Activated naive CD4-positive, alpha-beta T cell treated with anti-CD3 and anti-CD28 coated beads for 36 hours (primary cell): ENCODE data around the gene SPART. TPM values are rescaled to one million over a fixed set of nuclear protein-coding genes. Genes with fewer than 3 reads are reported as not detected.

Source experiments
- CTCF ChIA-PET: fragments of 350-600 bp; sonication (Branson Sonifier 250); formaldehyde crosslinking; loops from one replicate; lab custom pipeline; 2021; ENCODE audit warnings: antibody characterized with exemption; lab: Charles Lee
- DNase-seq: peaks from one replicate; pipeline ENCODE4 v3.0.0-alpha.2; 2020
- H3K27ac Mint-ChIP-seq: one replicate; pipeline ENCODE4 v1.8.0; 2021; ENCODE audit warnings: mild to moderate bottlenecking, mixed read lengths
- H3K27me3 Mint-ChIP-seq: one replicate; pipeline ENCODE4 v1.8.0; 2021; ENCODE audit warnings: low read depth, mixed read lengths
- H3K36me3 Mint-ChIP-seq: one replicate; pipeline ENCODE4 v1.8.0; 2021; ENCODE audit warnings: low read depth, mixed read lengths
- H3K4me1 Mint-ChIP-seq: one replicate; pipeline ENCODE4 v1.8.0; 2021; ENCODE audit warnings: low read depth, mixed read lengths
- H3K4me3 Mint-ChIP-seq: one replicate; pipeline ENCODE4 v1.8.0; 2021; ENCODE audit warnings: mild to moderate bottlenecking, moderate library complexity, mixed read lengths
- H3K9me3 Mint-ChIP-seq: one replicate; pipeline ENCODE4 v1.8.0; 2021; ENCODE audit warnings: mixed read lengths
- intact Hi-C: fragments of 100-400 bp; cut with micrococcal nuclease; formaldehyde crosslinking; loops from one replicate; pipeline ENCODE4 v1.15.1; 2023
- total RNA-seq, 2 experiments: library from RNA; stranded (reverse); gene quantifications; one replicate each; pipeline ENCODE4 v1.2.3, GENCODE V29; 2021

The SPART gene, protein sequence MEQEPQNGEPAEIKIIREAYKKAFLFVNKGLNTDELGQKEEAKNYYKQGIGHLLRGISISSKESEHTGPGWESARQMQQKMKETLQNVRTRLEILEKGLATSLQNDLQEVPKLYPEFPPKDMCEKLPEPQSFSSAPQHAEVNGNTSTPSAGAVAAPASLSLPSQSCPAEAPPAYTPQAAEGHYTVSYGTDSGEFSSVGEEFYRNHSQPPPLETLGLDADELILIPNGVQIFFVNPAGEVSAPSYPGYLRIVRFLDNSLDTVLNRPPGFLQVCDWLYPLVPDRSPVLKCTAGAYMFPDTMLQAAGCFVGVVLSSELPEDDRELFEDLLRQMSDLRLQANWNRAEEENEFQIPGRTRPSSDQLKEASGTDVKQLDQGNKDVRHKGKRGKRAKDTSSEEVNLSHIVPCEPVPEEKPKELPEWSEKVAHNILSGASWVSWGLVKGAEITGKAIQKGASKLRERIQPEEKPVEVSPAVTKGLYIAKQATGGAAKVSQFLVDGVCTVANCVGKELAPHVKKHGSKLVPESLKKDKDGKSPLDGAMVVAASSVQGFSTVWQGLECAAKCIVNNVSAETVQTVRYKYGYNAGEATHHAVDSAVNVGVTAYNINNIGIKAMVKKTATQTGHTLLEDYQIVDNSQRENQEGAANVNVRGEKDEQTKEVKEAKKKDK
- 10 to 100 TPM; 12.5 to 17.0 TPM for total RNA-seq

DNA sequence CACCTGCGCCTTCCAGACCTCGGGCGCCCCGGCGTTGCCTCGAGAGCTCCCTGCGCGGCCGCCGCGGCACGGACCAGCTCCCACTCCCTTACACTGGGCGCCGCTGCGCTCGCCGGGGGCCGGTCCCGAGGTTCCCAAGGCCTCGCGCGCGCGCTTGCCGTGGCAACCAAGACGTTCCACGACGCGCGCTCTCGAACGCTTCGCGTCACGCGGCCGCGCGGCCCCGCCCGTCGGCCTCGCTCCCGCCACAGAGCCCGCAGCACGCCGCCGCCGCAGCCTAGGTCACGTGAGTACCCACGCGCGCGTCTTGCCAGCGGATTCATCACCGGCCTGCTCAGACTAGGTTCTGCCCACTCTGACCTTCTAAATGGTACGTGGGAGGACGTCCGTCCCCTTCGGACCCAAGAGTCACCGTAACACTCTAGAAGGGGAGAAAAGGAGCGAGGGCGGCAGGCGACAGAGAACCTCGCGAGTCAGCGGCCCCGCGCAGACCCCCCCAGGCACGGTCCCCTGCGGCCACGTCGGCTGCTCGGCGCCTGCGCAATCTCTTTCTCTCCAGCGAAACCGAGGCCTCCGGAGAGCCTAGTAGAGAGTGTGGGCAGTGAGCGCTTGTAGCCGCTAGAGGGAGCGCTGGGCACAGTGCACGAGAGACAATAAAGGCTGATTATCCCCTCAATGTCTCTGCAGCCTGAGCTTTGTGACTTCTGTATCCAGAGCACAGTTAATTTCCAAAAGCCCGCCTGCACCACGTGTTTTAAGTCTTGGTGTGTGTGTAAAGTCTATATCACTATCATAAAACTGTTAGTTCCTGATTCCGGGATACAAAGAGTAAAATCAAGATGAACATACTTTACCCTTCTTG, at the start of gene SPART:
Gene SPART (minus strand): TSS at position 173 of the 862 bp plus-strand sequence. CDS start 10,564 bp downstream, outside the sequence.
- H3K4me1 Mint-ChIP-seq: peaks cover 26% of the 10 kb centered on the region

GRCh38 chr13:36395280-36395679, 49.1 kb upstream of the SPART start:
- Mint-ChIP-seq H3K4me1 (no peaks in the 10 kb centered on the region), H3K4me3 (no peak overlapping the region), H3K27ac (no peak overlapping the region), H3K27me3 (peaks cover 14% of the 10 kb centered on the region), H3K9me3 (no peaks in the 10 kb centered on the region), H3K36me3 (no peaks in the 10 kb centered on the region)
- intact Hi-C loops: loop anchor here (1.0 kb wide), 2 partner anchors 49 to 112 kb away; partner anchors contain the start of gene SPART
- no peak for DNase-seq
- CTCF ChIA-PET: interaction anchor here (0.7 to 1.4 kb wide), 3 partner anchors 16 to 112 kb away, joined by 3 to 6 read pairs (median 6); no protein-coding TSS in a partner anchor

More for the DNA sequence above, at the start of gene SPART:
- Mint-ChIP-seq H3K9me3 (no peaks in the 10 kb centered on the region), H3K27me3 (no peaks in the 10 kb centered on the region), H3K36me3 (peaks cover 1% of the 10 kb centered on the region), H3K4me3 (peak within 1 kb of the TSS; percentile 86), H3K27ac (peak within 1 kb of the TSS; percentile 90)
- CTCF ChIA-PET: interaction anchor here (0.6 to 3.4 kb wide), 19 partner anchors 12 to 510 kb away, joined by 3 to 17 read pairs (median 3); partner anchors contain the start of gene CCDC169
- intact Hi-C loops: loop anchor here (1.0 to 5.0 kb wide), 9 partner anchors 36 to 713 kb away; partner anchors contain the start of genes EXOSC8, RFXAP and SUPT20H
- peak; percentile 93 for DNase-seq

GRCh38 chr13:36385489-36385888, 39.3 kb upstream of the SPART start:
- Mint-ChIP-seq H3K9me3 (no peaks in the 10 kb centered on the region), H3K4me1 (no peaks in the 10 kb centered on the region), H3K36me3 (no peaks in the 10 kb centered on the region), H3K27ac (no peak overlapping the region), H3K27me3 (peaks cover 18% of the 10 kb centered on the region), H3K4me3 (no peak overlapping the region)
- DNase-seq: no peak
- CTCF ChIA-PET: no interaction called here
- intact Hi-C loops: no loop called here

GRCh38 chr13:36382030-36382429, 35.8 kb upstream of the SPART start:
- CTCF ChIA-PET: interaction anchor here (1.0 kb wide), 1 partner anchor 35 kb away, joined by 4 read pairs; no protein-coding TSS in a partner anchor
- intact Hi-C loops: loop anchor here (2.0 kb wide), 1 partner anchor 35 kb away; the partner anchor contains the start of gene SPART

DNA sequence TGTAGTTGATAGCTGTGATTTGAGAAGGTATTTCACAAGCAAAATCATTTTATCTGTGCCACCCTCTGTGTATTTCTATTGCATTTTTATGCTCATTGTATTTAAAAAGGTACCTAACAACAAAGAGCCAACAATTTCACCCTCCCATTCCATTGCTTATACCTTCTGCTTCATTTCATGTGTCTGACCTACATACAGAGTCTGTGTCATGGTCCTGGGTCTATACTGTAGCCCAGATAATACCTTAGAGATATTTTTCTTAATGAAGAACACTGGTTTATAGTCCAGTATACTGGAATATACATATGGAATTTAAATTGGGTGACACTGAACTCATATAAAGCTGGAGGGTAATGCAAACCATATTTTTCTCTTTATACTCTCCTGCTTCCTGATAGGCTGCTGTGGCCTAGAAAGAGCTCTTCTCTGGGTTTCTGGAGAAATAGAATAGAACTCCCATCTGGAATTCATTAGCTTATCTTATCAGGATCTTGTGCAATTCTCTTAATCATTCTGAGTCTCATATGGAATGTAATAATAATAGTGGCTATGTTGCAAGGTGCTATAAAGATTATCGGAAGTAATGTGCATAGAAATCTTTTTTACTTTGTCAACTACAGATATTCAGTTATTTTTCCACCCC, 31.8 kb upstream of the SPART start:
- Mint-ChIP-seq H3K4me1 (no peaks in the 10 kb centered on the region), H3K4me3 (no peak overlapping the region), H3K27me3 (peaks cover 3% of the 10 kb centered on the region), H3K36me3 (no peaks in the 10 kb centered on the region), H3K9me3 (no peaks in the 10 kb centered on the region), H3K27ac (no peak overlapping the region)
- no peak for DNase-seq
- intact Hi-C loops: no loop called here
- CTCF ChIA-PET: interaction anchor here (0.7 to 1.5 kb wide), 3 partner anchors 14 to 95 kb away, joined by 3 to 4 read pairs (median 3); partner anchors contain the start of gene SPART

More at GRCh38 chr13:36382030-36382429, 35.8 kb upstream of the SPART start:
- no peak overlapping the region for H3K27ac Mint-ChIP-seq
- H3K27me3 Mint-ChIP-seq: peaks cover 13% of the 10 kb centered on the region
- H3K36me3 Mint-ChIP-seq: no peaks in the 10 kb centered on the region
- no peaks in the 10 kb centered on the region for H3K4me1 Mint-ChIP-seq
- no peaks in the 10 kb centered on the region for H3K9me3 Mint-ChIP-seq
- H3K4me3 Mint-ChIP-seq: no peak overlapping the region
- no peak for DNase-seq

GRCh38 chr13:36374063-36374462, 27.9 kb upstream of the SPART start:
- Mint-ChIP-seq H3K4me1 (no peaks in the 10 kb centered on the region), H3K27me3 (no peaks in the 10 kb centered on the region), H3K9me3 (no peaks in the 10 kb centered on the region), H3K36me3 (no peaks in the 10 kb centered on the region), H3K27ac (no peak overlapping the region), H3K4me3 (no peak overlapping the region)
- no peak for DNase-seq
- intact Hi-C loops: no loop called here
- CTCF ChIA-PET: no interaction called here

GRCh38 chr13:36371185-36371584, 25.0 kb upstream of the SPART start:
- H3K9me3 Mint-ChIP-seq: no peaks in the 10 kb centered on the region
- H3K4me1 Mint-ChIP-seq: no peaks in the 10 kb centered on the region
- no peaks in the 10 kb centered on the region for H3K27me3 Mint-ChIP-seq
- no peak overlapping the region for H3K4me3 Mint-ChIP-seq
- H3K36me3 Mint-ChIP-seq: no peaks in the 10 kb centered on the region
- CTCF ChIA-PET: no interaction called here
- intact Hi-C loops: no loop called here
- no peak overlapping the region for H3K27ac Mint-ChIP-seq
- DNase-seq: no peak

DNA sequence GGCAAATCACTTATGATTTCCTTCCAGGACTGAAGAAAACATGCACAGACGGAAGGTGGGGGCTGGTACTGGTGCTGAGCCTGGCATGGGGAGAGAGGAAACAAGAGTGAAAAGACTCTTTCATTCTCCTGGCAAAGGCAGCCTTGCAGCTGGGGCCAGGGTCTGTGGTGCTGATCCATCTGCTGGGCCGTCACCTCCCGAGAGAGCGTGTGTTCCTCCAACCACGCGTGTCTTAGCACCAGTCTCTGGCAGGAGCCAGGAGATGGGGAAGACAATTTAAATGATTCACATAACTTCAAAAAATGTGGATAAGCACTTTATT, 23.9 kb upstream of the SPART start:
- no peaks in the 10 kb centered on the region for H3K9me3 Mint-ChIP-seq
- no peak overlapping the region for H3K27ac Mint-ChIP-seq
- DNase-seq: no peak
- intact Hi-C loops: no loop called here
- CTCF ChIA-PET: no interaction called here
- H3K27me3 Mint-ChIP-seq: no peaks in the 10 kb centered on the region
- no peaks in the 10 kb centered on the region for H3K36me3 Mint-ChIP-seq
- no peaks in the 10 kb centered on the region for H3K4me1 Mint-ChIP-seq
- no peak overlapping the region for H3K4me3 Mint-ChIP-seq

DNA sequence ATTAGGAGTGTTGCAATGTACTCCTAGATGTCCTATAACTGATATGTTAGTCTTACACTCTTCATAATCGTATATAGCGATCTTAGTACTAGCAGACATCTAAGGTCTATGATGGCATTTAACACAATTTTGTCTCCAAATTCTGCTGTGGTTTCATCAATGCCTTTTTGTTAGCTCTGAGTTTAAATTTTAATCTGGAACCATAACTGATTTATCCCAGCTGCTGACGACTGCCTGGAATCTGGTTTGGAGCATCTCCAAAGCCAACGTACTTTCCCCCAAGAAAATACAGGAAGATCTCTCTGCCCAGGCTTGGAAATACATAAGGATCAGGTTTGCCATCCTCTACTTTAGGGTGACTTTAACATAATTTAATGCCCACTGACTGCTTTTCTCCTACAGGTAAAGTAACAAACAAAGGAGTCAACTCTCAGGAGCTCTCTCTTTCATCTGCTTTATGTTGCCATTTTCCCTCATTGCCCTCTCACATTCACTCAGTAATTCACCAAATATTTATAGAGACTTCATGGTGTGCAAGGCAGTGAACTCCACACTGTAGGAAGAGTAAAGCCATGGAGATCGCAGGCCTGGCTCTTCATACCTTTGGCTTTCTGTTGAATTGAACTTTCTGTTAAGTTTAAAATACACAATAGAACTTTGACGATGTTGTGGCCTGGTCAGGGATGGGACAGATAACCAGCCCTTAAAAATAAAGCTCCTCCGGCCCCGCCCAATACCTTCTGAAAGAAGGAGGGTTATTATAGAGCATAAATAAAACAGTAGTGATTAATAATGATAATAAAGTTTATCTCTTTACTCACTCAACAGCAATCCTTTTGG, 23.3 kb upstream of the SPART start:
- Mint-ChIP-seq H3K27ac (no peak overlapping the region), H3K9me3 (no peaks in the 10 kb centered on the region), H3K4me3 (no peak overlapping the region), H3K36me3 (no peaks in the 10 kb centered on the region), H3K4me1 (no peaks in the 10 kb centered on the region), H3K27me3 (peaks cover 3% of the 10 kb centered on the region)
- intact Hi-C loops: no loop called here
- no peak for DNase-seq
- CTCF ChIA-PET: interaction anchor here (0.7 kb wide), 1 partner anchor 744 kb away, joined by 3 read pairs; no protein-coding TSS in a partner anchor

DNA sequence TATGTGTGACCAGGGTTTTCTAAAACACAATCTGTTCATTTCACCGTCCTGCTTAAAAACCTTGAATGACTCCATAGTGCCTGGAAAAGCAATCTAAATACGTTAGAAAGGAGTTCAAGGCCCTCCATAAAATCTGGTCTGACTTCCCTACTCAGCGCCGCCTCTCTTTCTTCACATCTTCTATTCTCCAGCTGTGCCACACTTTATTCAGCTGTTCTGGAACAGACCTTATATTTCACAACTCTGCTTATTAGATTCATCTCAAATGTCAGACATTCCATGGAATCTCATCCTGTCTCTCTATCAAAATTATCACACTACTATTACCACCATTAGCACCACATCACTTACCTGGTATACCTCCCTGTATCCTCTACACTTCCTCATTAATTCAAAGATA, 19.8 kb upstream of the SPART start:
- Mint-ChIP-seq H3K4me3 (no peak overlapping the region), H3K36me3 (no peaks in the 10 kb centered on the region), H3K9me3 (no peaks in the 10 kb centered on the region), H3K27ac (no peak overlapping the region), H3K4me1 (no peaks in the 10 kb centered on the region), H3K27me3 (peaks cover 12% of the 10 kb centered on the region)
- CTCF ChIA-PET: interaction anchor here (1.0 kb wide), 1 partner anchor 22 kb away, joined by 3 read pairs; no protein-coding TSS in a partner anchor
- intact Hi-C loops: no loop called here
- no peak for DNase-seq
